H1 (cell line): ENCODE data around the gene NUPR1. TPM values are rescaled to one million over a fixed set of nuclear protein-coding genes. Genes with fewer than 3 reads are reported as not detected.

Experiments
- CTCF ChIA-PET: fragments of 300-600 bp; sonication (Branson Sonifier 250); formaldehyde crosslinking; loops from one replicate; lab custom pipeline; 2021; ENCODE audit not compliant: partially characterized antibody; lab: Charles Lee
- POLR2A ChIA-PET: fragments of 300-600 bp; sonication (Branson Sonifier 250); formaldehyde crosslinking; loops from one replicate; lab custom pipeline; 2021; ENCODE audit warnings: inconsistent platforms; ENCODE audit not compliant: partially characterized antibody; lab: Charles Lee
- DNase-seq, 2 experiments: peaks; one replicate each; pipeline versions ENCODE4 v3.0.0 to v3.0.0-alpha.2; 2010 to 2022; ENCODE audit warnings: low spot score in 2 of 2, low read depth in 1 of 2, mixed read lengths in 1 of 2
- FAIRE-seq: peaks from 2 replicates; lab custom pipeline; 2011; peaks lifted over from hg19 to GRCh38; lab: Jason Lieb, UNC
- H2AFZ ChIP-seq: 2 replicates; pipeline ENCODE4 v1.8.1; 2012; ENCODE audit warnings: low read length, inconsistent platforms
- H2AK5ac ChIP-seq: 2 replicates; pipeline ENCODE4 v1.6.1; 2013; ENCODE audit warnings: low read depth, low read length
- H2BK120ac ChIP-seq: replicated peaks from 2 replicates; pipeline ENCODE3; 2013; ENCODE audit warnings: low read depth, low read length, inconsistent platforms
- H2BK12ac ChIP-seq: 2 replicates; pipeline ENCODE4 v1.6.1; 2013; ENCODE audit warnings: low read depth, low read length
- H2BK15ac ChIP-seq: 2 replicates; pipeline ENCODE4 v1.6.1; 2013; ENCODE audit warnings: low read length
- H2BK20ac ChIP-seq: 2 replicates; pipeline ENCODE4 v1.6.1; 2013; ENCODE audit warnings: low read length
- H2BK5ac ChIP-seq: 2 replicates; pipeline ENCODE4 v1.6.1; 2013; ENCODE audit warnings: low read depth, low read length
- H3K14ac ChIP-seq: 2 replicates; pipeline ENCODE4 v1.6.1; 2013; ENCODE audit warnings: inconsistent platforms; ENCODE audit not compliant: insufficient read length
- H3K18ac ChIP-seq: 2 replicates; pipeline ENCODE4 v1.6.1; 2013; ENCODE audit warnings: low read length; ENCODE audit errors: extremely low read depth
- H3K23ac ChIP-seq: 2 replicates; pipeline ENCODE4 v1.6.1; 2013; ENCODE audit warnings: inconsistent platforms; ENCODE audit not compliant: insufficient read length
- H3K23me2 ChIP-seq: 2 replicates; pipeline ENCODE4 v1.6.1; 2013; ENCODE audit warnings: low read depth, low read length
- H3K27ac ChIP-seq: 2 replicates; pipeline ENCODE4 v1.6.1; 2011; ENCODE audit warnings: low read depth, low read length, inconsistent platforms
- H3K27me3 ChIP-seq, 4 experiments: replicated peaks in 1 of 4; 1 replicate in 1 of 4; 2 replicates in 3 of 4; pipeline versions ENCODE4 v1.6.1 to v1.8.1; 2011 to 2013; ENCODE audit warnings: low read length in 3 of 4, mild to moderate bottlenecking in 3 of 4, inconsistent platforms in 2 of 4, mixed read lengths in 2 of 4, moderate library complexity in 1 of 4; ENCODE audit not compliant: control insufficient read depth in 3 of 4, insufficient read depth in 3 of 4; ENCODE audit errors: extremely low read depth in 1 of 4
- H3K36me3 ChIP-seq, 4 experiments: 2 replicates each; pipeline versions ENCODE4 v1.6.1 to v1.8.1; 2011 to 2013; ENCODE audit warnings: mild to moderate bottlenecking in 4 of 4, low read length in 3 of 4, moderate library complexity in 2 of 4, control low read depth in 1 of 4, inconsistent platforms in 1 of 4; ENCODE audit not compliant: insufficient read depth in 4 of 4, control insufficient read depth in 2 of 4
- H3K4ac ChIP-seq: replicated peaks from 2 replicates; pipeline ENCODE3; 2013; ENCODE audit warnings: low read length, low read depth, mixed read lengths, inconsistent platforms; ENCODE audit not compliant: insufficient read length
- H3K4me1 ChIP-seq, 4 experiments: replicated peaks in 1 of 4; 1 replicate in 1 of 4; 2 replicates in 3 of 4; pipeline versions ENCODE4 v1.6.1 to v1.8.1; 2011 to 2013; ENCODE audit warnings: low read length in 3 of 4, inconsistent platforms in 2 of 4, mixed read lengths in 1 of 4; ENCODE audit not compliant: insufficient read depth in 4 of 4, control insufficient read depth in 3 of 4
- H3K4me2 ChIP-seq, 2 experiments: 2 replicates each; pipeline versions ENCODE4 v1.6.1 to v1.8.1; 2011 to 2013; ENCODE audit warnings: low read depth in 2 of 2, low read length in 2 of 2, control low read depth in 1 of 2, inconsistent platforms in 1 of 2, mild to moderate bottlenecking in 1 of 2; ENCODE audit not compliant: insufficient read depth in 1 of 2
- H3K4me3 ChIP-seq, 4 experiments: fragments of 200-600, 300-600 bp in 1 of 4; sonication (generic), shearing (Covaris generic), sonication (Bioruptor Twin) in 1 of 4; 2 replicates each; pipeline versions ENCODE4 v1.5.1 to v1.8.1; 2011 to 2016; ENCODE audit warnings: low read length in 4 of 4, low read depth in 3 of 4, control low read depth in 2 of 4, inconsistent platforms in 2 of 4, mild to moderate bottlenecking in 2 of 4, mixed read lengths in 1 of 4, moderate library complexity in 1 of 4; ENCODE audit not compliant: insufficient read depth in 2 of 4; ENCODE audit errors: extremely low read depth in 1 of 4
- H3K56ac ChIP-seq: replicated peaks from 2 replicates; pipeline ENCODE3; 2013; ENCODE audit warnings: low read depth, mild to moderate bottlenecking, mixed read lengths, low read length, inconsistent platforms; ENCODE audit not compliant: insufficient read length
- H3K79me1 ChIP-seq: 2 replicates; pipeline ENCODE4 v1.6.1; 2013; ENCODE audit warnings: low read depth, low read length, control low read depth
- H3K79me2 ChIP-seq, 2 experiments: 2 replicates each; pipeline versions ENCODE4 v1.6.1 to v1.8.1; 2012 to 2013; ENCODE audit warnings: low read length in 2 of 2, mild to moderate bottlenecking in 2 of 2, inconsistent platforms in 1 of 2; ENCODE audit not compliant: insufficient read depth in 2 of 2, control insufficient read depth in 1 of 2
- H3K9ac ChIP-seq, 4 experiments: replicated peaks in 1 of 4; 1 replicate in 1 of 4; 2 replicates in 3 of 4; pipeline versions ENCODE4 v1.6.1 to v1.8.1; 2011 to 2013; ENCODE audit warnings: low read depth in 3 of 4, low read length in 3 of 4, control low read depth in 2 of 4, mild to moderate bottlenecking in 2 of 4, moderate library complexity in 2 of 4, inconsistent platforms in 1 of 4; ENCODE audit errors: extremely low read depth in 1 of 4
- H3K9me3 ChIP-seq, 2 experiments: 2 replicates each; pipeline versions ENCODE4 v1.6.1 to v1.8.1; 2012 to 2013; ENCODE audit warnings: mild to moderate bottlenecking in 2 of 2, moderate library complexity in 2 of 2, control low read depth in 1 of 2, inconsistent platforms in 1 of 2, low read depth in 1 of 2, low read length in 1 of 2, mixed read lengths in 1 of 2; ENCODE audit not compliant: insufficient read depth in 2 of 2
- H4K20me1 ChIP-seq, 2 experiments: replicated peaks in 1 of 2; 2 replicates each; pipeline versions ENCODE3 to v1.8.1; 2011 to 2013; ENCODE audit warnings: inconsistent platforms in 2 of 2, low read length in 2 of 2, mild to moderate bottlenecking in 1 of 2; ENCODE audit not compliant: insufficient read depth in 2 of 2, control insufficient read depth in 1 of 2
- H4K5ac ChIP-seq: 2 replicates; pipeline ENCODE4 v1.6.1; 2013; ENCODE audit warnings: low read length, low read depth, mixed read lengths, inconsistent platforms; ENCODE audit not compliant: insufficient read length
- H4K8ac ChIP-seq: 2 replicates; pipeline ENCODE4 v1.8.0; 2013; ENCODE audit warnings: mild to moderate bottlenecking, moderate library complexity, low read length, inconsistent platforms; ENCODE audit not compliant: insufficient read depth; ENCODE audit errors: extremely low read depth
- H4K91ac ChIP-seq: replicated peaks from 2 replicates; pipeline ENCODE3; 2013; ENCODE audit warnings: low read length, mixed read lengths, inconsistent platforms; ENCODE audit not compliant: insufficient read length
- ASH2L ChIP-seq: fragments of 200-600, 300-600 bp; sonication (generic); IDR thresholded peaks from one replicate; pipeline ENCODE4 v1.7.1; 2017; ENCODE audit warnings: low read length
- BACH1 ChIP-seq: IDR thresholded peaks from 2 replicates; pipeline ENCODE4 v1.6.1; 2012; ENCODE audit warnings: low read length, improper control_type of control experiment
- BCL11A ChIP-seq, 2 experiments: IDR thresholded peaks; one replicate each; pipeline ENCODE4 v1.6.1; 2011; ENCODE audit warnings: low read depth in 2 of 2, low read length in 2 of 2, mild to moderate bottlenecking in 2 of 2
- CBX5 ChIP-seq: fragments of 300-800, 300-1000 bp; sonication (generic); IDR thresholded peaks from 2 replicates; pipeline ENCODE4 v1.7.1; 2016; ENCODE audit warnings: antibody characterized with exemption, low read length, low read depth
- CHD1 ChIP-seq: IDR thresholded peaks from 2 replicates; pipeline ENCODE4 v1.6.1; 2012; ENCODE audit warnings: low read depth, low read length, improper control_type of control experiment
- HDAC6 ChIP-seq: IDR thresholded peaks from one replicate; pipeline ENCODE4 v1.7.1; 2012; ENCODE audit warnings: low read depth, mild to moderate bottlenecking, inconsistent platforms, low read length, moderate library complexity
- JUND ChIP-seq: IDR thresholded peaks from 2 replicates; pipeline ENCODE4 v1.6.1; 2011; ENCODE audit warnings: mild to moderate bottlenecking, improper control_type of control experiment, low read length
- KDM4A ChIP-seq: IDR thresholded peaks from one replicate; pipeline ENCODE4 v1.7.1; 2012; ENCODE audit warnings: low read depth, mild to moderate bottlenecking, moderate library complexity, low read length, inconsistent platforms; ENCODE audit not compliant: severe bottlenecking
- RNF2 ChIP-seq: fragments of 200-900, 300-1000 bp; sonication (generic); IDR thresholded peaks from 2 replicates; pipeline ENCODE4 v1.7.1; 2016; ENCODE audit warnings: borderline replicate concordance, low read depth, mild to moderate bottlenecking, antibody characterized with exemption, low read length; ENCODE audit not compliant: poor library complexity, severe bottlenecking; ENCODE audit errors: missing control alignments
- SP2 ChIP-seq: IDR thresholded peaks from 2 replicates; pipeline ENCODE4 v1.6.1; 2012; ENCODE audit warnings: mild to moderate bottlenecking, low read length, inconsistent platforms
- TAF7 ChIP-seq: optimal IDR thresholded peaks from 2 replicates; pipeline ENCODE3; 2011; ENCODE audit warnings: low read depth, mild to moderate bottlenecking, inconsistent platforms, low read length, moderate library complexity, borderline replicate concordance
- ZNF274 ChIP-seq: IDR thresholded peaks from 2 replicates; pipeline ENCODE4 v1.7.0; 2012; ENCODE audit warnings: low read length, borderline replicate concordance; ENCODE audit errors: extremely low read depth
- WGBS, 2 experiments: shearing (Covaris generic) in 1 of 2; methylation state at CpG; one replicate each; pipeline versions ENCODE4 v1.1.6 to v1.1.7; 2013 to 2015; ENCODE audit warnings: low lambda C conversion rate in 2 of 2, mixed read lengths in 2 of 2, inconsistent platforms in 1 of 2, low coverage in 1 of 2, missing lambda C conversion rate in 1 of 2; ENCODE audit not compliant: insufficient replicate concordance in 2 of 2, insufficient coverage in 1 of 2, insufficient read length in 1 of 2; ENCODE audit errors: extremely low coverage in 1 of 2, missing lambda C conversion rate in 1 of 2; 5-methylcytosine and 5-hydroxymethylcytosine counted together
- polyA plus RNA-seq, 7 experiments: library from polyadenylated mRNA; depleted of rRNA in 3 of 7; stranded (reverse) in 5 of 7; unstranded in 2 of 7; fragments of >200 nt in 5 of 7; fragments of 200-250 nt in 2 of 7; gene quantifications; 1 replicate in 5 of 7; 2 replicates in 1 of 7; 4 replicates in 1 of 7; pipeline versions ENCODE4 v1.2.1 to v1.2.3, GENCODE V29; 2011 to 2013; ENCODE audit warnings: missing spikeins in 2 of 7, mixed read lengths in 2 of 7
- total RNA-seq: library from RNA; stranded (reverse); fragmentation: NEBNext Ultra II Directional; extraction: Animal tissue kit (Norgen Biotek cat#: 25700); gene quantifications from 2 replicates; pipeline ENCODE4 v1.2.1, GENCODE V29; 2021

NUPR1 gene
- total and polyA plus RNA-seq, 2 of the 8 experiments (the other 6 are each of a cell fraction or from before 2014, with no cell fraction given): 0.17 to 0.20 TPM

- WGBS, 2 experiments: 94% methylated on average over 2 of the region's 2 CpGs; no CpG with 5 or more reads in 1 of the 2 experiments
- 0 out of 2 replicates have a peak, but pooled peaks cover 2% of the 10 kb centered on the region for H3K79me1 ChIP-seq
- no peaks in the 10 kb centered on the region for H3K79me2 ChIP-seq
- H3K18ac ChIP-seq: no peak overlapping the region
- H3K14ac ChIP-seq: no peak overlapping the region
- H4K91ac ChIP-seq: no peak overlapping the region
- no peak overlapping the region for H3K56ac ChIP-seq
- no peak overlapping the region for H2BK120ac ChIP-seq
- no peak overlapping the region for H2BK15ac ChIP-seq
- no peak overlapping the region for H2BK12ac ChIP-seq
- H3K4me2 ChIP-seq: no peak overlapping the region
- CTCF ChIA-PET: interaction anchor here (0.6 to 1.7 kb wide), 4 partner anchors 10 to 41 kb away, joined by 3 to 4 read pairs (median 4); no protein-coding TSS in a partner anchor
- H4K20me1 ChIP-seq: peaks cover 0 to 2% of the 10 kb centered on the region in 2 experiments
- H3K36me3 ChIP-seq: no peaks in the 10 kb centered on the region
- H3K4me3 ChIP-seq: no peak overlapping the region
- FAIRE-seq (no peak), DNase-seq (no peak)
- no peak overlapping the region for H2AFZ ChIP-seq
- no peaks in the 10 kb centered on the region for H3K23me2 ChIP-seq
- no peaks in the 10 kb centered on the region; a peak in 1 of 7 replicates for H3K27me3 ChIP-seq
- no peak overlapping the region for H4K8ac ChIP-seq
- no peak overlapping the region for H2BK20ac ChIP-seq
- no peak overlapping the region for H3K27ac ChIP-seq
- H4K5ac ChIP-seq: no peak overlapping the region
- H2AK5ac ChIP-seq: no peak overlapping the region
- no peak overlapping the region for H3K9ac ChIP-seq
- no peak overlapping the region for H2BK5ac ChIP-seq
- no peaks in the 10 kb centered on the region for H3K9me3 ChIP-seq
- POLR2A ChIA-PET: interaction anchor here (1.1 to 1.4 kb wide), 2 partner anchors 11 to 15 kb away, joined by 3 to 4 read pairs; no protein-coding TSS in a partner anchor
- no peak overlapping the region for H3K4ac ChIP-seq
- no peak overlapping the region for H3K23ac ChIP-seq
- TF ChIP-seq JUND (no peak), HDAC6 (no peak), CBX5 (no peak), ZNF274 (no peak), CHD1 (no peak), BACH1 (no peak), TAF7 (no peak), SP2 (no peak), ASH2L (no peak), BCL11A (IDR thresholded peaks at IDR 0.05; ENCODE audit: low read depth in 2 of 2, low read length in 2 of 2) (no peak), KDM4A (no peak), RNF2 (no peak)
- H3K4me1 ChIP-seq: peaks cover 7 to 15% (median 8%) of the 10 kb centered on the region in 4 experiments
Observed at GRCh38 chr16:28574925-28575324, 36.2 kb upstream of the NUPR1 start.
